ENCODE measurements around the gene AURKA.

Gene AURKA

DNA sequence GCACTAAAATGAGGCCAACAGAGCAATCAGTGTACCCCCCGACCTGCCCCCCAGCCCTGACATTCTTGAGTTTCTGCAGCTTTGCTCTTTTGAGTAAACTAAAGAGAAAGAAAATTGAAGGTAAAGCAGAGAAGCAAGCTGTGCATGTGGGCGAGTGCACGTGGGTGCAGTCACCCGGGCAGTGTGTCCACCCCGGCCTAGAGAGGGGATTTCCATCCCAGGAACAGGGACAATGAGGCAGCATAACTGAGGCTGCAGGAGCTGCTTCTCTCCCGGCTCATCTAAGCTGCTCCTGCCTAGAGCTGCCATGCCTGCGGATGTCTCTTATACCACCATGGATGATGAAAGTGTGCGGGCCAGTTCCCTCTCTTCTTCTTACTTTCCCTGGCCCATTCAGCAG lies 36.9 kb upstream of the AURKA start:
- ChIA-PET POLR2A (ENCODE audit: low non-redundant PET) (no interaction called here), CTCF (interaction anchor here (0.5 to 0.6 kb wide), 3 partner anchors 160 to 240 kb away, joined by 3 read pairs; no protein-coding TSS in a partner anchor)
- H3K27ac ChIP-seq = no peak overlapping the region
- TF ChIP-seq, protein P1, sequence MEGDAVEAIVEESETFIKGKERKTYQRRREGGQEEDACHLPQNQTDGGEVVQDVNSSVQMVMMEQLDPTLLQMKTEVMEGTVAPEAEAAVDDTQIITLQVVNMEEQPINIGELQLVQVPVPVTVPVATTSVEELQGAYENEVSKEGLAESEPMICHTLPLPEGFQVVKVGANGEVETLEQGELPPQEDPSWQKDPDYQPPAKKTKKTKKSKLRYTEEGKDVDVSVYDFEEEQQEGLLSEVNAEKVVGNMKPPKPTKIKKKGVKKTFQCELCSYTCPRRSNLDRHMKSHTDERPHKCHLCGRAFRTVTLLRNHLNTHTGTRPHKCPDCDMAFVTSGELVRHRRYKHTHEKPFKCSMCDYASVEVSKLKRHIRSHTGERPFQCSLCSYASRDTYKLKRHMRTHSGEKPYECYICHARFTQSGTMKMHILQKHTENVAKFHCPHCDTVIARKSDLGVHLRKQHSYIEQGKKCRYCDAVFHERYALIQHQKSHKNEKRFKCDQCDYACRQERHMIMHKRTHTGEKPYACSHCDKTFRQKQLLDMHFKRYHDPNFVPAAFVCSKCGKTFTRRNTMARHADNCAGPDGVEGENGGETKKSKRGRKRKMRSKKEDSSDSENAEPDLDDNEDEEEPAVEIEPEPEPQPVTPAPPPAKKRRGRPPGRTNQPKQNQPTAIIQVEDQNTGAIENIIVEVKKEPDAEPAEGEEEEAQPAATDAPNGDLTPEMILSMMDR (conservative IDR thresholded peaks at IDR 0.05; ENCODE audit: low read depth) = no peak
- no peak for DNase-seq (ENCODE audit: low spot score)

DNA sequence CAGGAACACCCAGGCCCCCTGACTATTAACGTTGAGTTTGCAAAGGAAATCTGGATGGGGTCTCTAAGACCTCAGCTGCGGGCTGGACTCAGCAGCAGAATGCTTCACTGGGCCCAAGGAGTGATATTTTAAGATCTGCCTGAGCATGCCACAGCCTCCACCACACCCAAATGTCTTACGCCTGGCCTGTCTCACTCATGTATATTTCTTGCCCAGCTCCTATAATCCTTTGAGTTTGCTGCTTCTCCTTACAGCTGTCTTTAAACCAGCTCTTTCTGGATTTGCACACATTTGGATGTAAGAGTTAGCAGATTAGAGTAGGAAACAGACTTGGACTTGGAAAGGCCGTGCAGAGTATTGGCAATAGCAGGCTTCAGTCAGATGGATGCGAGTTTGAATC lies 36.4 kb upstream of the AURKA start:
- no peak overlapping the region for H3K27ac ChIP-seq
- CTCF ChIA-PET = interaction anchor here (0.5 to 0.6 kb wide), 3 partner anchors 161 to 239 kb away, joined by 3 read pairs; no protein-coding TSS in a partner anchor
- no peak for DNase-seq (ENCODE audit: low spot score)
- TF ChIP-seq, protein P1 (conservative IDR thresholded peaks at IDR 0.05; ENCODE audit: low read depth) = no peak
- POLR2A ChIA-PET (ENCODE audit: low non-redundant PET) = no interaction called here

DNA sequence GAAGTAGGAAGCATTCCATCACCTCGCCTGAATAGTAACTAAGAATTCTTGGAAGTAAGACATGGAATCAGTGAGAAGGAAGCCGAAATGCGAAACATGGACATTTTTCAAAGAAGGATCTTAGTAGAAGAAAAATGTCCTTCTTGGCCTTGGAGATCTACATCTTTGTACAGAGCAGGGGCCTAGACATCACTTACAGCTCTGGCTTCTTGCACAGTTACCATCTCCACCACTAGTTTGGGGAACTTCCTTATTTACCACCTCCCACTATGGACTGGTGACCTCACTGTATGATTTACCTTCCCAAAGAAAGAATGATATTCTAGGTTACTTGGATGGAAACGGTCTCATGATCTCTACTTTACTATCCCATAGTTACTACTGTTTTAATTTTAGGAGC lies 35.8 kb upstream of the AURKA start:
- DNase-seq (ENCODE audit: low spot score) = no peak
- H3K27ac ChIP-seq = no peak overlapping the region
- ChIA-PET POLR2A (ENCODE audit: low non-redundant PET) (no interaction called here), CTCF (no interaction called here)
- TF ChIP-seq, protein P1 (conservative IDR thresholded peaks at IDR 0.05; ENCODE audit: low read depth) = no peak

DNA sequence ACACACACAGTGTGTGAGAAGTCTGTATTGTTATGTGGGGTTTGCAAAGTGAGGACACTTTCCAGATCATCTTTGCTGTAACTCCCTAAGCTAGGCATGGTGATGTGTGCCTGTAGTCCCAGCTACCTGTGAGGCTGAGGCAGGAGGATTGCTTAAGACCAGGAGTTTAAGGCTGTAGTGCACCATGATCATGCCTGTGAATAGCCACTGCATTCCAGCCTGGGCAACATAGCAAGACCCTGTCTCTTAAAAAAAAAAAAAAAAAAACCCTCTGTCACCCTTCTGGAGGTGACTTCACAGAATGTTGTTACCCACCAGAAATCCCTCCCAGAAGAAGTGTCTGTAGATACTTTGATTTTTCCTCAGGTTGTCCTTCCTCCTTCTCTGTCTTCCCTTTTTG lies 34.9 kb upstream of the AURKA start:
- H3K27ac ChIP-seq = no peak overlapping the region
- CTCF ChIA-PET = no interaction called here
- DNase-seq (ENCODE audit: low spot score) = no peak
- TF ChIP-seq, protein P1 (conservative IDR thresholded peaks at IDR 0.05; ENCODE audit: low read depth) = no peak
- POLR2A ChIA-PET (ENCODE audit: low non-redundant PET) = no interaction called here

DNA sequence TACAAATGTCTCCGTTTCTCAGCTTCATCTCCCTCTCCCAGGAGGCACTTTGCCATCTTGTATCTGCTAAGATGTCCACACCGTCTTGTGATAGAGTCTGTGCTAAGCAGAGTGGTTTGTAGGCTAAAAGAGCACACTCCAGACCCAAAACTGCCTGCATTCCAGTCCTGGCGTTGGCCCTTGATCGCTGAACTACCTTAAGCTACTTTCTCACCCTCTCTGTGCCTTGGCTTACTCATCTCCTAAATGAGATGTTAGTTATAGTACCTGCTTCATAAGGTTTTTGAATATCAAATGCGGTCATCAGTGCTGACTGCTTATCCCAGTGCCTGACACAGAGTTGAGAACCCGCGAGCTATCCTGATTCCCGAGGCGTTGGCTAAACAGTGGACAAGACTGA lies 34.0 kb upstream of the AURKA start:
- DNase-seq (ENCODE audit: low spot score) = no peak
- ChIA-PET POLR2A (ENCODE audit: low non-redundant PET) (no interaction called here), CTCF (no interaction called here)
- TF ChIP-seq, protein P1 (conservative IDR thresholded peaks at IDR 0.05; ENCODE audit: low read depth) = no peak
- H3K27ac ChIP-seq = no peak overlapping the region

DNA sequence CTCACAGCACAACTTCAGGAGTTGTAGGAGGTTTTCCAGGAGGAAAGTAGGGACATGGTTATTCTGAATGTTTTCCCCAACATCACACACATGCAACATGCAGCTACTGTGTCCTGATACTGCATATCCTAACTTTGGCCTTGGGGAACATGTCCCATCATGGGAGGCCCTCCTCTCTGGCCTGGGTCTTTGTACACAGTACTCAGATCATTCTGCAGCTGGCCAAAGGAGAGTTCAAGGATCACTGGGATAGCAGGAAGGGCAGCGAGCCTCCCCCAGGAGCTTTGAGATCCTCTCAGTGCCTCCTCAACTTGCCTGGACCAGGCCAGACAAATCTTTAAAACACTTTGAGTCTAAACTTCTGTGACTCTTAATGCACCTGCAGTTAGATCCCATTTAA lies 32.9 kb upstream of the AURKA start:
- TF ChIP-seq, protein P1 (conservative IDR thresholded peaks at IDR 0.05; ENCODE audit: low read depth) = no peak
- POLR2A ChIA-PET (ENCODE audit: low non-redundant PET) = no interaction called here
- CTCF ChIA-PET = interaction anchor here (0.8 kb wide), 1 partner anchor 12 kb away, joined by 4 read pairs; no protein-coding TSS in a partner anchor
- no peak for DNase-seq (ENCODE audit: low spot score)
- H3K27ac ChIP-seq = no peak overlapping the region

DNA sequence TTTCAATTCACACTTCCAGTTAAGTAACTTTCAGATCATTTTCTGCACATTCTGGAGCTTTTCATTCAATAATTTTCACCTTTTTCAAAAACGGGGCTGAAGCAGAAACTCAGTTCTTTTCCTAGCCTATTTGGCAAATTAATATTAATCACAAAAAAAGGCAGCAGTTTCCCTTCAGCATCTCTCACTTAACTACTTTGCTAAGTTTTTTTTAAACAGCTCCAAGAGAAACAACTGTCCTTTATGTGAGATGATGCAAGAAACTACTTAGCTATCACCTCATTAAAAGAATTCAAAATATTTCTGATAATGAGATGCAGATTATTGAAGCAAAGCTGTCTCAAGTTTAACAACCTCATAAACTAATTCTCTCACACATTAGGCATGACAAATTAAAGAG lies 31.9 kb upstream of the AURKA start:
- ChIA-PET CTCF (interaction anchor here (1.0 kb wide), 1 partner anchor 10 kb away, joined by 3 read pairs; no protein-coding TSS in a partner anchor), POLR2A (ENCODE audit: low non-redundant PET) (no interaction called here)
- TF ChIP-seq, protein P1 (conservative IDR thresholded peaks at IDR 0.05; ENCODE audit: low read depth) = no peak
- no peak for DNase-seq (ENCODE audit: low spot score)
- H3K27ac ChIP-seq = no peak overlapping the region

Data from RWPE1 (cell line).